NB4 (cell line): ENCODE measurements around the gene MYZAP.

Source experiments
- MYC ChIP-seq: IDR thresholded peaks from 2 replicates; pipeline ENCODE4 v1.6.1; 2011; ENCODE audit warnings: low read depth, low read length
- POLR2A ChIP-seq: IDR thresholded peaks from 2 replicates; pipeline ENCODE4 v1.6.1; 2011; ENCODE audit warnings: mild to moderate bottlenecking; ENCODE audit not compliant: insufficient read length; ENCODE audit errors: extremely low read depth
- TF ChIP-seq, protein P1 (sequence below): IDR thresholded peaks from one replicate; pipeline ENCODE4 v1.5.1; 2012; ENCODE audit warnings: low read depth, low read length

- TF ChIP-seq POLR2A (no peak), MYC (no peak)
- TF ChIP-seq, protein P1, sequence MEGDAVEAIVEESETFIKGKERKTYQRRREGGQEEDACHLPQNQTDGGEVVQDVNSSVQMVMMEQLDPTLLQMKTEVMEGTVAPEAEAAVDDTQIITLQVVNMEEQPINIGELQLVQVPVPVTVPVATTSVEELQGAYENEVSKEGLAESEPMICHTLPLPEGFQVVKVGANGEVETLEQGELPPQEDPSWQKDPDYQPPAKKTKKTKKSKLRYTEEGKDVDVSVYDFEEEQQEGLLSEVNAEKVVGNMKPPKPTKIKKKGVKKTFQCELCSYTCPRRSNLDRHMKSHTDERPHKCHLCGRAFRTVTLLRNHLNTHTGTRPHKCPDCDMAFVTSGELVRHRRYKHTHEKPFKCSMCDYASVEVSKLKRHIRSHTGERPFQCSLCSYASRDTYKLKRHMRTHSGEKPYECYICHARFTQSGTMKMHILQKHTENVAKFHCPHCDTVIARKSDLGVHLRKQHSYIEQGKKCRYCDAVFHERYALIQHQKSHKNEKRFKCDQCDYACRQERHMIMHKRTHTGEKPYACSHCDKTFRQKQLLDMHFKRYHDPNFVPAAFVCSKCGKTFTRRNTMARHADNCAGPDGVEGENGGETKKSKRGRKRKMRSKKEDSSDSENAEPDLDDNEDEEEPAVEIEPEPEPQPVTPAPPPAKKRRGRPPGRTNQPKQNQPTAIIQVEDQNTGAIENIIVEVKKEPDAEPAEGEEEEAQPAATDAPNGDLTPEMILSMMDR: no peak
Observed at GRCh38 chr15:57565311-57565710, 26.4 kb upstream of the MYZAP start.
